Pancreas (tissue), 10 donors: Measurements from ENCODE around the gene TMEM63B. TPM values are rescaled to one million over a fixed set of nuclear protein-coding genes. Genes with fewer than 3 reads are reported as not detected.

ENCODE experiments used
- ATAC-seq, 4 donors: fragments of 200-7000 bp; cut with Tn5 transposase; one replicate each; pipeline versions ENCODE4 v1.8.0 to v1.9.1; 2020; ENCODE audit warnings: mild to moderate bottlenecking in 4 of 4, moderate library complexity in 4 of 4
- DNase-seq, 6 donors: peaks; one replicate each; pipeline ENCODE4 v3.0.0-alpha.2; 2020
- FAIRE-seq: peaks from 2 replicates; lab custom pipeline; 2012; peaks lifted over from hg19 to GRCh38; lab: Jason Lieb, UNC
- H3K27ac ChIP-seq, 4 donors: fragments of 200-600 bp; sonication (generic); 1 replicate in 3 of 4; 2 replicates in 1 of 4; pipeline versions ENCODE4 v1.5.0 to v1.8.0; 2020
- H3K27me3 ChIP-seq, 4 donors: fragments of 200-600 bp; one replicate each; pipeline ENCODE4 v1.8.0; 2021
- H3K36me3 ChIP-seq, 3 donors: fragments of 200-600 bp; sonication (generic) in 1 of 3; one replicate each; pipeline versions ENCODE4 v1.5.0 to v1.8.0; 2020 to 2021
- H3K4me1 ChIP-seq, 3 donors: fragments of 200-600 bp; one replicate each; pipeline ENCODE4 v1.8.0; 2021
- H3K4me3 ChIP-seq, 4 donors: fragments of 200-600 bp; sonication (generic) in 2 of 4; one replicate each; pipeline versions ENCODE4 v1.5.0 to v1.8.0; 2020 to 2021
- H3K9me3 ChIP-seq, 4 donors: fragments of 200-600 bp; one replicate each; pipeline ENCODE4 v1.8.0; 2021
- WGBS, 2 donors: extraction: QIAGEN DNeasy Blood & Tissue Kit; methylation state at CpG; one replicate each; pipeline ENCODE4 v1.1.7; 2013; 5-methylcytosine and 5-hydroxymethylcytosine counted together
- intact Hi-C, 3 donors: fragments of 100-400 bp; cut with DNase I; formaldehyde crosslinking; loops; one replicate each; pipeline versions ENCODE4 v1.11.1 to v1.14.2; 2022
- polyA plus RNA-seq, 2 donors: library from polyadenylated mRNA; stranded (reverse); fragments of 200-250 nt; gene quantifications; one replicate each; pipeline ENCODE4 v1.2.3, GENCODE V29; 2013
- total RNA-seq, 6 donors: library from RNA; stranded (reverse); fragmentation: NEBNext Ultra II Directional in 4 of 6; extraction: Animal tissue kit (Norgen Biotek cat#: 25700) in 4 of 6; gene quantifications; one replicate each; pipeline versions ENCODE4 v1.2.1 to v1.2.4, GENCODE V29; 2021 to 2023
- TF ChIP-seq, protein P1 (sequence below), 4 donors: fragments of 200-600 bp; sonication (generic) in 3 of 4; IDR thresholded peaks; one replicate each; pipeline versions ENCODE4 v1.5.0 to v1.8.0; 2021; ENCODE audit warnings: antibody characterized with exemption in 4 of 4
- donor health status: healthy with polysubstance abuse.
- donor health status: DM: no; HTN: no; CAD: no; lungs with moderate emphysema.
- donor health status: DM: no; HTN: no; CAD: no.
- donor health status: control.
- donor health status: control.
- donor health status: Bipolar disorder and iron deficiency.
- donor health status: DM: yes; HTN: yes; CAD: no.
- donor health status: DM: no; HTN: no; CAD: no.
- donor health status: DM: no; HTN: no; CAD: no.
- donor health status: DM: yes; HTN: yes; CAD: no.

TMEM63B gene
- total and polyA plus RNA-seq, 8 donors = 7.2 to 19.9 (median 11.9) TPM

- TF ChIP-seq, protein P1, sequence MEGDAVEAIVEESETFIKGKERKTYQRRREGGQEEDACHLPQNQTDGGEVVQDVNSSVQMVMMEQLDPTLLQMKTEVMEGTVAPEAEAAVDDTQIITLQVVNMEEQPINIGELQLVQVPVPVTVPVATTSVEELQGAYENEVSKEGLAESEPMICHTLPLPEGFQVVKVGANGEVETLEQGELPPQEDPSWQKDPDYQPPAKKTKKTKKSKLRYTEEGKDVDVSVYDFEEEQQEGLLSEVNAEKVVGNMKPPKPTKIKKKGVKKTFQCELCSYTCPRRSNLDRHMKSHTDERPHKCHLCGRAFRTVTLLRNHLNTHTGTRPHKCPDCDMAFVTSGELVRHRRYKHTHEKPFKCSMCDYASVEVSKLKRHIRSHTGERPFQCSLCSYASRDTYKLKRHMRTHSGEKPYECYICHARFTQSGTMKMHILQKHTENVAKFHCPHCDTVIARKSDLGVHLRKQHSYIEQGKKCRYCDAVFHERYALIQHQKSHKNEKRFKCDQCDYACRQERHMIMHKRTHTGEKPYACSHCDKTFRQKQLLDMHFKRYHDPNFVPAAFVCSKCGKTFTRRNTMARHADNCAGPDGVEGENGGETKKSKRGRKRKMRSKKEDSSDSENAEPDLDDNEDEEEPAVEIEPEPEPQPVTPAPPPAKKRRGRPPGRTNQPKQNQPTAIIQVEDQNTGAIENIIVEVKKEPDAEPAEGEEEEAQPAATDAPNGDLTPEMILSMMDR (IDR thresholded peaks at IDR 0.05) = no peak
- intact Hi-C loops = loop anchor here in 2 of 3 donors (5.0 kb wide), 1 partner anchor 57 kb away; no protein-coding TSS in a partner anchor
- Histone ChIP-seq H3K4me1 (peaks cover 6 to 20% (median 18%) of the 10 kb centered on the region in 3 donors), H3K9me3 (no peaks in the 10 kb centered on the region), H3K27ac (no peak overlapping the region), H3K4me3 (no peak overlapping the region), H3K27me3 (no peaks in the 10 kb centered on the region), H3K36me3 (peaks cover 0 to 4% (median 0%) of the 10 kb centered on the region in 3 donors)
- 90 to 95% methylated on average over 12 of the region's 12 CpGs for WGBS, 2 donors
- DNase-seq = no peak
- FAIRE-seq = no peak
- no peak for ATAC-seq
These were observed 26.7 kb downstream of the TMEM63B start for GRCh38 chr6:44154067-44154466.

- TF ChIP-seq, protein P1 (IDR thresholded peaks at IDR 0.05) = no peak
- ATAC-seq (peak; percentile 64 to 85 (median 79)), DNase-seq (peak in 4 of 6 donors; percentile 64 to 76 (median 69)), FAIRE-seq (no peak)
- no peaks in the 10 kb centered on the region for H3K27me3 ChIP-seq
- H3K36me3 ChIP-seq = no peaks in the 10 kb centered on the region
- H3K27ac ChIP-seq = peak overlapping the region; percentile 23 to 52 (median 44)
- WGBS, 2 donors = 44 to 47% methylated on average over 9 of the region's 9 CpGs
- H3K4me3 ChIP-seq = no peak overlapping the region
- peaks cover 13 to 20% (median 18%) of the 10 kb centered on the region in 3 donors for H3K4me1 ChIP-seq
- no peaks in the 10 kb centered on the region for H3K9me3 ChIP-seq
- intact Hi-C loops = no loop called here
These were observed 29.3 kb downstream of the TMEM63B start for GRCh38 chr6:44156494-44157151.

- peak overlapping the region; percentile 23 to 52 (median 44) for H3K27ac ChIP-seq
- H3K9me3 ChIP-seq = no peaks in the 10 kb centered on the region
- 79 to 89% methylated on average over 11 of the region's 11 CpGs for WGBS, 2 donors
- intact Hi-C loops = no loop called here
- DNase-seq = no peak
- H3K4me3 ChIP-seq = no peak overlapping the region
- ATAC-seq = peak in 1 of 4 donors; percentile 5
- H3K4me1 ChIP-seq = peaks cover 13 to 20% (median 18%) of the 10 kb centered on the region in 3 donors
- H3K27me3 ChIP-seq = no peaks in the 10 kb centered on the region
- H3K36me3 ChIP-seq = no peaks in the 10 kb centered on the region
- TF ChIP-seq, protein P1 (IDR thresholded peaks at IDR 0.05) = no peak
- no peak for FAIRE-seq
These were observed 29.8 kb downstream of the TMEM63B start for GRCh38 chr6:44157152-44157521.

DNA sequence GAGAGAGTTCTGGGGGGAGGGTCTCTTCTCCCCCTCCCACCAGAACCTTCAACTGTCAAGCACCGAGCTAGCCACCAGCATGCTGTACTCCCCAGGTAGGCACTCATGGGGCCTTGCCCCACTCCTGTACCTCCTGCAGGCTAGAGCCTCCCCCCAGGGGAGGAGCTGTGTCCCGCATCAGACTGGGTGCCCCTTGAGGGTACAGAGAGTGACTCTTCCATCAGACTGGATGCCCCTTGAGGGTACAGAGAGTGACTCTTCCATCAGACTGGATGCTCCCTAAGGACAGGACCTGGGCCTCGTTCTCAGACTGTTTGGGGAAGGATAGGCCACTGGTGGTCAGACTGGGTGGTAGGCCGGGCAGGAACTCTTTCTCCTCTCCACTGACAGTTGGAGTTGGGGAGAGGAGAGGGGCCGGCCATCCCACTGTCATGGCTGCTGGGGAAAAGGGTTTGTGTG, 31.4 kb downstream of the TMEM63B start, which contains the start of gene CAPN11:
Gene CAPN11 (plus strand): TSS at position 51 of the 459 bp plus-strand sequence. CDS start 29 bp downstream, at position 80.
- DNase-seq (no peak), FAIRE-seq (no peak), ATAC-seq (no peak)
- Histone ChIP-seq H3K9me3 (no peaks in the 10 kb centered on the region), H3K27me3 (no peaks in the 10 kb centered on the region), H3K36me3 (no peaks in the 10 kb centered on the region), H3K4me1 (peaks cover 13 to 25% (median 25%) of the 10 kb centered on the region in 3 donors), H3K4me3 (no peak within 1 kb of the TSS), H3K27ac (no peak within 1 kb of the TSS)
- 72 to 89% methylated on average over 5 of the region's 5 CpGs for WGBS, 2 donors
- TF ChIP-seq, protein P1 (IDR thresholded peaks at IDR 0.05) = no peak
- intact Hi-C loops = no loop called here

DNA sequence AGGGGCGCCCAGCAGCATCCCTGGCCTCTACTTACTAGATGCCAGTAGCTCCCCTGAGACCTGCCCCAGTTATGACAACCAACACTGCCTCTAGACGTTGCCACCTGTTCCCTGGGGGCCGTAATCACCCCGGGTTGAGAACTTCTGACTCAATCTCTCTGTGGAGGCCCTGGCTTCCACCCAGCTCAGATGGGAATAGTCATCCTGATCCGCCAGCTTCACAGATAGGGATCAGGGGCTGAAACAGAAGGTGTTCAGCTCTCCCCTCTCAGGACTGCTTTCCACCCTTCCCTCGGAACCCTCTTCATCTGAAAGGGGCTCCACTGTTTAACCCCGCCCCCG, 34.6 kb downstream of the TMEM63B start:
- no peaks in the 10 kb centered on the region for H3K9me3 ChIP-seq
- TF ChIP-seq, protein P1 (IDR thresholded peaks at IDR 0.05) = no peak
- no peak overlapping the region for H3K27ac ChIP-seq
- FAIRE-seq (no peak), DNase-seq (peak in 1 of 6 donors; percentile 36), ATAC-seq (peak in 2 of 4 donors; percentile 17 to 22)
- H3K4me3 ChIP-seq = no peak overlapping the region
- H3K36me3 ChIP-seq = no peaks in the 10 kb centered on the region
- H3K4me1 ChIP-seq = peaks cover 7 to 13% (median 11%) of the 10 kb centered on the region in 3 donors
- intact Hi-C loops = no loop called here
- H3K27me3 ChIP-seq = no peaks in the 10 kb centered on the region
- WGBS, 2 donors = 60 to 65% methylated on average over 8 of the region's 8 CpGs
